Hepatocyte (in vitro differentiated cells): Measurements from ENCODE around the gene ADCY2. TPM values are rescaled to one million over a fixed set of nuclear protein-coding genes. Genes with fewer than 3 reads are reported as not detected.

Source experiments
- DNase-seq: peaks from one replicate; pipeline ENCODE4 v3.0.0-alpha.2; 2016; ENCODE audit warnings: low spot score
- H2AFZ ChIP-seq: fragments of 200-600 bp; sonication (generic); 2 replicates; pipeline ENCODE4 v1.6.0; 2016; ENCODE audit warnings: antibody characterized with exemption, mild to moderate bottlenecking
- H3K27ac ChIP-seq: fragments of 200-600 bp; sonication (generic); 2 replicates; pipeline ENCODE4 v1.5.1; 2016; ENCODE audit warnings: mild to moderate bottlenecking
- H3K27me3 ChIP-seq: fragments of 200-600 bp; sonication (generic); 2 replicates; pipeline ENCODE4 v1.6.1; 2016
- H3K36me3 ChIP-seq: fragments of 200-600 bp; sonication (generic); replicated peaks from 2 replicates; pipeline ENCODE4 v1.5.1; 2016; ENCODE audit warnings: low read depth; ENCODE audit not compliant: insufficient read depth
- H3K4me1 ChIP-seq: fragments of 200-600 bp; sonication (generic); 2 replicates; pipeline ENCODE4 v1.5.1; 2016; ENCODE audit warnings: mild to moderate bottlenecking, moderate library complexity; ENCODE audit not compliant: insufficient read depth
- H3K4me2 ChIP-seq: fragments of 200-600 bp; sonication (generic); 2 replicates; pipeline ENCODE4 v1.6.0; 2016
- H3K4me3 ChIP-seq: fragments of 200-600 bp; sonication (generic); 2 replicates; pipeline ENCODE4 v1.5.1; 2016; ENCODE audit warnings: mild to moderate bottlenecking
- H3K79me2 ChIP-seq: fragments of 200-600 bp; sonication (generic); 2 replicates; pipeline ENCODE4 v1.6.0; 2017; ENCODE audit warnings: mild to moderate bottlenecking
- H3K9me2 ChIP-seq: fragments of 200-600 bp; sonication (generic); replicated peaks from 2 replicates; pipeline ENCODE4 v1.6.0; 2017; ENCODE audit warnings: mild to moderate bottlenecking; ENCODE audit not compliant: insufficient read depth
- H3K9me3 ChIP-seq: fragments of 200-600 bp; sonication (generic); 2 replicates; pipeline ENCODE4 v1.5.1; 2016; ENCODE audit warnings: low read depth, mild to moderate bottlenecking
- H4K20me1 ChIP-seq: fragments of 200-600 bp; sonication (generic); 2 replicates; pipeline ENCODE4 v1.6.0; 2016; ENCODE audit warnings: mild to moderate bottlenecking; ENCODE audit not compliant: insufficient read depth, poor library complexity, severe bottlenecking
- EZH2 ChIP-seq: fragments of 200-600 bp; sonication (generic); IDR thresholded peaks from 2 replicates; pipeline ENCODE4 v1.6.1; 2016; ENCODE audit warnings: antibody characterized with exemption, mild to moderate bottlenecking, borderline replicate concordance
- EZH2phosphoT487 ChIP-seq: fragments of 200-600 bp; sonication (generic); IDR thresholded peaks from one replicate; pipeline ENCODE4 v1.6.1; 2018; ENCODE audit warnings: antibody characterized with exemption, mild to moderate bottlenecking, low read depth, moderate library complexity; ENCODE audit not compliant: unreplicated experiment, severe bottlenecking
- WGBS: methylation state at CpG from one replicate; pipeline ENCODE4 v1.1.6; 2016; ENCODE audit warnings: low lambda C conversion rate; ENCODE audit errors: missing lambda C conversion rate; 5-methylcytosine and 5-hydroxymethylcytosine counted together
- polyA plus RNA-seq: library from polyadenylated mRNA; unstranded; fragments of >200 nt; fragmentation: Nextera tagmentation; extraction: Ambion mirVana; gene quantifications from 2 replicates; pipeline ENCODE4 v1.2.1, GENCODE V29; 2016
- total RNA-seq: library from RNA; depleted of rRNA; stranded (reverse); fragments of >200 nt; gene quantifications from 2 replicates; pipeline ENCODE4 v1.2.3, GENCODE V29; 2014
- TF ChIP-seq, protein P1 (sequence below): fragments of 200-600 bp; sonication (generic); IDR thresholded peaks from 2 replicates; pipeline ENCODE4 v1.5.1; 2016; ENCODE audit warnings: antibody characterized with exemption, mild to moderate bottlenecking; ENCODE audit not compliant: poor library complexity

Gene ADCY2
- total and polyA plus RNA-seq, 2 experiments from 2014 or later: 3.2 to 8.5 TPM

DNA sequence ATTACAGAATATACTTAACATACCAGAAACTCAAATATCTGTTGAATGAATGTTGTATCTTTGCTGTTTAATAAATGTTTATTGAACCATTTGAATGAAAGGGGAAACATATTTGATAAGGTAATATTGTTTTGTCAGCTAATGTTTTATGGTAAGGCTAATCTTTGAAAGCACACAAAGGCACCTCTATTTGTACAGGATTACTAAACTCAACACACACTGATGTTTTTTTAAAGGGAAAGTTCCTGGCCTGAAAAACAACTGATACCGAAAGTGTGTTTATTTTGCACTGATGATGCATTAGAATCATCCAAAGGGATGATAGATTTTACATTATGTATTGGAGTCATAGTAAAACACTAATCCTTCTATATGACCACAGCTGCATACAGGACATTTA, 82.5 kb downstream of the ADCY2 start:
- no peaks in the 10 kb centered on the region for H4K20me1 ChIP-seq
- H3K36me3 ChIP-seq: no peaks in the 10 kb centered on the region
- no peak overlapping the region for H3K4me3 ChIP-seq
- no peaks in the 10 kb centered on the region for H3K27me3 ChIP-seq
- H3K27ac ChIP-seq: no peak overlapping the region
- WGBS: 32% methylated on average over 1 of the region's 1 CpG
- H3K4me2 ChIP-seq: no peak overlapping the region
- no peaks in the 10 kb centered on the region for H3K9me2 ChIP-seq
- TF ChIP-seq EZH2: no peak
- TF ChIP-seq, protein P1, sequence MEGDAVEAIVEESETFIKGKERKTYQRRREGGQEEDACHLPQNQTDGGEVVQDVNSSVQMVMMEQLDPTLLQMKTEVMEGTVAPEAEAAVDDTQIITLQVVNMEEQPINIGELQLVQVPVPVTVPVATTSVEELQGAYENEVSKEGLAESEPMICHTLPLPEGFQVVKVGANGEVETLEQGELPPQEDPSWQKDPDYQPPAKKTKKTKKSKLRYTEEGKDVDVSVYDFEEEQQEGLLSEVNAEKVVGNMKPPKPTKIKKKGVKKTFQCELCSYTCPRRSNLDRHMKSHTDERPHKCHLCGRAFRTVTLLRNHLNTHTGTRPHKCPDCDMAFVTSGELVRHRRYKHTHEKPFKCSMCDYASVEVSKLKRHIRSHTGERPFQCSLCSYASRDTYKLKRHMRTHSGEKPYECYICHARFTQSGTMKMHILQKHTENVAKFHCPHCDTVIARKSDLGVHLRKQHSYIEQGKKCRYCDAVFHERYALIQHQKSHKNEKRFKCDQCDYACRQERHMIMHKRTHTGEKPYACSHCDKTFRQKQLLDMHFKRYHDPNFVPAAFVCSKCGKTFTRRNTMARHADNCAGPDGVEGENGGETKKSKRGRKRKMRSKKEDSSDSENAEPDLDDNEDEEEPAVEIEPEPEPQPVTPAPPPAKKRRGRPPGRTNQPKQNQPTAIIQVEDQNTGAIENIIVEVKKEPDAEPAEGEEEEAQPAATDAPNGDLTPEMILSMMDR: no peak
- peak; percentile 96 for TF ChIP-seq EZH2phosphoT487
- no peaks in the 10 kb centered on the region for H3K79me2 ChIP-seq
- DNase-seq: no peak
- no peaks in the 10 kb centered on the region for H3K9me3 ChIP-seq
- H3K4me1 ChIP-seq: no peaks in the 10 kb centered on the region
- H2AFZ ChIP-seq: no peak overlapping the region

DNA sequence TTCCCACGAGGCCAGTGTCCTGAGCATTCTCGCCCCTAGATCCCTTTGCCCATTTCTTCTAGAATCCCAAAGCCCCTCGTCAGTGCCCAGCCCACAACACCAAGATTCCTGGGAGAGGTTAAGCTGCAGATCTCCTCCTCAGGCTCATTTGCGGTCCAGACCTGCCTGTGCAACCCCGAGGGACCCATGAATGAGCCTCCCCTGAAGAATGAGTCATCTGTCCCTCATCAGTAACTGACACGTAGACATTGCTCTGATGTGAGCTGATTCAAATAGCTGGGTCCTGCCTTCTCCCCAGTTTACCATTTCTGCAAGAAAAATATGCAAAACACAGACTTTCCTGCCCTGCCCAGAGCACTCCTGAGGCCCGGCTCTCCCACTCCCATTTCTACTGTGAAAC, 92.8 kb downstream of the ADCY2 start:
- H3K79me2 ChIP-seq: no peaks in the 10 kb centered on the region
- no peak for TF ChIP-seq EZH2
- TF ChIP-seq EZH2phosphoT487: no peak
- no peak overlapping the region for H2AFZ ChIP-seq
- H3K4me2 ChIP-seq: no peak overlapping the region
- no peaks in the 10 kb centered on the region for H4K20me1 ChIP-seq
- H3K27me3 ChIP-seq: no peaks in the 10 kb centered on the region
- H3K9me3 ChIP-seq: no peaks in the 10 kb centered on the region
- no peak for DNase-seq
- H3K9me2 ChIP-seq: no peaks in the 10 kb centered on the region
- H3K27ac ChIP-seq: no peak overlapping the region
- no peaks in the 10 kb centered on the region for H3K4me1 ChIP-seq
- H3K36me3 ChIP-seq: no peaks in the 10 kb centered on the region
- WGBS: 86% methylated on average over 7 of the region's 7 CpGs
- no peak overlapping the region for H3K4me3 ChIP-seq

DNA sequence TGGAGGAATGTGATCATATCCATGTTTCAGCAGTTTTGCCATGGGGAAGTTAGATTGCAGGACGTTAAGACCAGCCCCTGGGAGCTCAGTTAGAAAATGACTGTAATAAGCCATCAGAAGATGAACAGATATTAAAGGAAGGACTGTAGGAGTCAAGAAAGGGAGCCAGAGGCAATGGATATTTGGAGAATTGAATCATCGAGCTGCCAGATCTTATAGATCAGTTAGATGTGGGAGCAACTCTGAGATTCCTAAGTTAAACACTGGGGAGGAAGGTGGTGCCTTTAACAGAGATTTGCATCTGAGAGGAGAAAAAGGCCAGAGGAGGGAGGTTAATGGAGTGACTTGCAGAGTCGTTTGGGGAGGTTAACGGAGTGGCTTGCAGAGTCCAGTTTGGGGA, 96.4 kb downstream of the ADCY2 start:
- H3K27ac ChIP-seq: no peak overlapping the region
- no peak overlapping the region for H3K4me3 ChIP-seq
- H3K4me1 ChIP-seq: no peaks in the 10 kb centered on the region
- H3K79me2 ChIP-seq: no peaks in the 10 kb centered on the region
- H3K27me3 ChIP-seq: no peaks in the 10 kb centered on the region
- H3K9me2 ChIP-seq: no peaks in the 10 kb centered on the region
- H4K20me1 ChIP-seq: no peaks in the 10 kb centered on the region
- H2AFZ ChIP-seq: no peak overlapping the region
- H3K36me3 ChIP-seq: no peaks in the 10 kb centered on the region
- 66% methylated on average over 4 of the region's 4 CpGs for WGBS
- TF ChIP-seq EZH2phosphoT487 (no peak), EZH2 (no peak)
- TF ChIP-seq, protein P1: no peak
- no peak for DNase-seq
- H3K4me2 ChIP-seq: no peak overlapping the region
- no peaks in the 10 kb centered on the region for H3K9me3 ChIP-seq

DNA sequence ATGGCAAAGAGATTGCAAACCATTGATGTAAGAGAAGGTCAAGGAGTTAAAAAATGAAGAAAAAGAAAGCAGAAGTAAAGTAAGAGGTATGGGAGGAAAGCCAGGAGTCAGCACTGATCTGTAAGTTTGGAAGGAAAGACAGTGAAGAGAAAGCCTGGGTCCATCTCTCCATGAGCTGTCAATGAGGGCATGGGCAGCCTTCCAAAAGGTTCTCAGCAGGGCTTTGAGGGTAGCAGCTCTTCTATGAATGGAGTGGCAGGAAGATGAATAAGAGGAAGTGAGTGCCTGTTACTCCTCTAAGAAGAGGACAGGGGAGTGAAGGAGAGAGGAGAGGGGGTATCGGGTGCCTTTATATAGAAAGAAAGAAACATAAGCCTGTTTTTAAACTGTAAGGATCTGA, 97.1 kb downstream of the ADCY2 start:
- no peaks in the 10 kb centered on the region for H3K27me3 ChIP-seq
- no peak overlapping the region for H2AFZ ChIP-seq
- H3K79me2 ChIP-seq: no peaks in the 10 kb centered on the region
- H3K4me3 ChIP-seq: no peak overlapping the region
- H3K4me2 ChIP-seq: no peak overlapping the region
- no peak overlapping the region for H3K27ac ChIP-seq
- no peak for DNase-seq
- 92% methylated on average over 1 of the region's 1 CpG for WGBS
- H3K9me2 ChIP-seq: no peaks in the 10 kb centered on the region
- H3K9me3 ChIP-seq: no peaks in the 10 kb centered on the region
- no peaks in the 10 kb centered on the region for H3K36me3 ChIP-seq
- no peaks in the 10 kb centered on the region for H4K20me1 ChIP-seq
- no peaks in the 10 kb centered on the region for H3K4me1 ChIP-seq
- TF ChIP-seq, protein P1: no peak
- TF ChIP-seq EZH2phosphoT487 (no peak), EZH2 (no peak)
